GM19099 (cell line): ENCODE results near the gene GRHL1.

Experiments used
- POLR2A ChIP-seq: IDR thresholded peaks from 3 replicates; pipeline ENCODE4 v1.6.1; 2011; ENCODE audit warnings: low read depth; ENCODE audit not compliant: insufficient read length; ENCODE audit errors: extremely low read depth

GRHL1 gene

DNA sequence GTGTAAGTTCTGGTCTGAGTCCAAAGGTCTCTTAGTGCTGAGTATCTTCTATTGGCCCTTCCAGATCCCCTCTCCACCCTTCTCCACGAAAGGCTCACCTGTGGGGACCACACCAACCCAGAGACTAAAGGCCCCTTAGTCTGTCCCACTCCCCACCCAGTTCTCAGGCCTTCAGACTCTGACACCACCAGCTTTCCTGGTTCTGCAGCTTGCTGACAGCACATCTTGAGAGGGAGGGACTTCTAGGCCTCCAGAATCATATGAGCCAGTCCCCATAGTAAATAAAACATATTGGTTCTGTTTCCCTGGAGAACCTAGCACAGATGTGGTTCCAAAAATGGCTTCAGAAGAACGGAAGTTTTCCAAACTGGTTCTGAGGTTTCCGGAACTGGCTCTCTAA is 53.3 kb downstream of the GRHL1 start:
- TF ChIP-seq POLR2A = no peak

- no peak for TF ChIP-seq POLR2A
These were observed 54.2 kb downstream of the GRHL1 start for GRCh38 chr2:10005461-10006235.

- no peak for TF ChIP-seq POLR2A
These were observed 55.0 kb downstream of the GRHL1 start for GRCh38 chr2:10006236-10007161.

- no peak for TF ChIP-seq POLR2A
These were observed 55.9 kb downstream of the GRHL1 start for GRCh38 chr2:10007435-10007834.

DNA sequence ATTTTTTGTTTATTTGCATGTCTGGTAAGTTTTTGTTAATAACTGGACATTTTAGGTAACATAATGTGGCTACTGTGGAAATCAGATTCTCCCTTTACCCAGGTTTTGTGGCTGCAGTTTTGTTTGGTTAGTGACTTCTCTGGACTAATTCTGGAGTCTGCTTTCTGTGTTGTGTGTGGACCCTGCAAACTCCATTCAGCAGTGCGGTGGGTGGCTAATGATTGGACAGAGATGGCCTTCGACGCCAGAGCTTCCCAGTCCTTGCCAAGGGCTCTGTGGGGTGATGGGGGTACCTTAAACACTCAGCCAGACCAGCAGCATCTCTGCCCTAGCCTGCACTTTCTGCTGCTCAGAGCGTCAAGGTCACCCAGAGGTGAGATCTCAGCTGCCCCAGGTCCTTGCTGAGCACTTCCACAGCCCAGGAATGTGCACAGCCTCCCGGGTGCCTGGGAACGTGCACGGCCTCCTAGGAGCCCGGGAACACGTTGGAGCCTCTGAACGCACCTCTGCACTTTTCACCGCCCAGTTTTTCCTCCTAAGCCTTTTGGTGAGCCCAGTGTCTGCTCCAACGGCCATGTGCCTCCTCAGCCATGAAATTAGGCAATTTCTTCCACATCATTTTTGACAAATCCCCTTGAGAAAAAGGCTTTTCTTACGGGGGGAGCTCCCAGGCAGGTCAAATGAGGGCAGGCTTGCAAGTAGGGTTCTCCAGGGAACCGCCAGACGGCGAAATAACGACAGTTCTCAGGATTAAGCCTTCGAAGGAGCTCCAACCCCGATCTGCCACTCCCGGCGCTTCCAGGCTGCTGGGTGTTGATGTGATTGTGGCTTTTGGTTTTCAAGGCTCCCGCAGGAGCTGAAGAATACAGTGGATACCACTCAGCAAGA is 56.7 kb downstream of the GRHL1 start:
- no peak for TF ChIP-seq POLR2A

- no peak for TF ChIP-seq POLR2A
These were observed 57.3 kb downstream of the GRHL1 start for GRCh38 chr2:10008809-10009176.

GRCh38 chr2:10009271-10009810 is 57.8 kb downstream of the GRHL1 start:
- no peak for TF ChIP-seq POLR2A

DNA sequence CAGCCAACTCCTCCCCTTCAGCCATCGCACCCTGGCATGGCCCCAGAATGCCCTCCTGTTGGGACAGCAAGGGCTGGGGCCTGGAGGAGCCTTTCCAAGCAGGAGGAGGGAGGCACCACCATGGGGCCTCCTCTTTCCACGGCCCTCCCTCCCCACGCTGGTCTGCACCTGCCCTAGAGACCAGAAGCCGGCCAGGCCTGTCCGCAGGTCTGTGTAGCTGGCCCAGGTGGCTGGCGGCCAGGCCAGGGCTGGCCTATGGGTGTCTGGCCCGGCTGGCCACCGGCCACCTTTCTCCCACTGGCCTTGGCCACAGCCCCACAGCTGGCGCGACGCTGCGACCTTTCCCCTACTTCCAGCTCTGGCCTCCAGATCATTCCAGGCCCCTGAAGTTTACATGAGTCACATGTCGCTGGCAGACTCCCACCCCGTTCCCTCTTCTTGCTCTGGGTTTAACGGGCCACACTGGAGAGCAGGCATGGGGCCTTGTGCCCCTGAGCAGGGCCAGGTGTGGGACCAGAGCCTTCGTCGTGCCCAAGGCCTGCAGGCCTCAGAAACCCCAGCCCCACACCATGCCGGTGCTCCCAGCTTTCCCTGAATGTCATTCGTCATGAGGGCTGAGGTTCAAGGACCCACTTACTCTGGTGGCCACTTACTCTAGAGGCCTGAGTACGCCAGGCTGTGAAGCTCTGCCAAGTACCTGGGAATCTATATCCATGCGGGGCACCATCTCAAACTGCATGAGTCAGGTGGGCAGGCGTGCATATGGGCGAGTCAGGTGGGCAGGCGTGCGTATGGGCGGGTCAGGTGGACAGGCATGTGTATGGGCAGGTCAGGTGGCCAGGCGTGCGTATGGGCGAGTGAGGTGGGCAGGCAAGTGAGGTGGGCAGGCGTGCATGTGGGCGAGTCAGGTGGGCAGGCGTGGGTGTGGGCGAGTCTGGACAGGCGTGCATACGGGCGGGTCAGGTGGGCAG is 58.6 kb downstream of the GRHL1 start:
- TF ChIP-seq POLR2A = no peak

- no peak for TF ChIP-seq POLR2A
These were observed 61.5 kb downstream of the GRHL1 start for GRCh38 chr2:10012963-10013461.

DNA sequence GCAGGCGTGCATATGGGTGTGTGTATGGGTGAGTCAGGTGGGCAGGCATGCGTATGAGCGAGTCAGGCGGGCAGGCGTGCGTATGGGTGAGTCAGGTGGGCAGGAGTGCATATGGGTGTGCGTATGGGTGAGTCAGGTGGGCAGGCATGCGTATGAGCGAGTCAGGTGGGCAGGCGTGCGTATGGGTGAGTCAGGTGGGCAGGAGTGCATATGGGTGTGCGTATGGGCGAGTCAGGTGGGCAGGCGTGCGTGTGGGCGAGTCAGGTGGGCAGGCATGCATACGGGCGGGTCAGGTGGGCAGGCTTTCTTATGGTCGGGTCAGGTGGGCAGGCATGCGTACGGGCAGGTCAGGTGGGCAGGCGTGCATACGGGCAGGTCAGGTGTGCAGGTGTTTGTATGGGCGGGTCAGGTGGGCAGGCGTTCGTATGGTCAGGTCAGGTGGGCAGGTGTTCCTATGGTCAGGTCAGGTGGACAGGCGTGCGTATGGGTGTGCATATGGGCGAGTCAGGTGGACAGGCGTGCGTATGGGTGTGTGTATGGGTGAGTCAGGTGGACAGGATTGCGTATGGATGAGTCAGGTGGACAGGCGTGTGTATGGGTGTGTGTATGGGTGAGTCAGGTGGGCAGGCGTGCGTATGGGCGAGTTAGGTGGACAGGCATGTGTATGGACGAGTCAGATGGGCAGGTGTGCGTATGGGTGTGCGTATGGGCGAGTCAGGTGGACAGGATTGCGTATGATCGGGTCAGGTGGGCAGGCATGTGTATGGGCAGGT is 63.1 kb downstream of the GRHL1 start:
- TF ChIP-seq POLR2A = no peak

- no peak for TF ChIP-seq POLR2A
These were observed 64.7 kb downstream of the GRHL1 start for GRCh38 chr2:10016001-10016801.

- TF ChIP-seq POLR2A = no peak
These were observed 65.3 kb downstream of the GRHL1 start for GRCh38 chr2:10016802-10017258.
